GM12878 (cell line): ENCODE results near the gene HDAC8. TPM values are rescaled to one million over a fixed set of nuclear protein-coding genes. Genes with fewer than 3 reads are reported as not detected.

Experiments
- ATAC-seq: fragments of 200-7000 bp; cut with Tn5 transposase; 3 replicates; pipeline ENCODE4 v1.9.1; 2020; ENCODE audit warnings: mild to moderate bottlenecking, moderate library complexity
- BruUV-seq: library from RNA; stranded (reverse); fragments of 400-500 nt; replicated peaks from 2 replicates; lab custom pipeline; 2021; lab: Mats Ljungman, UMichigan
- CTCF ChIA-PET: fragments of 300-600 bp; sonication (Branson Sonifier 250); formaldehyde crosslinking; extraction: SDS; loops from one replicate; lab custom pipeline; 2021; ENCODE audit warnings: inconsistent platforms; lab: Yijun Ruan, JAX
- POLR2A ChIA-PET: fragments of 350-600 bp; formaldehyde crosslinking; extraction: SDS; loops from one replicate; lab custom pipeline; 2021; ENCODE audit warnings: inconsistent platforms; lab: Charles Lee
- RAD21 ChIA-PET: fragments of 300-600 bp; sonication (Branson Sonifier 250); formaldehyde crosslinking; loops from one replicate; lab custom pipeline; 2023; ENCODE audit warnings: antibody characterized with exemption; ENCODE audit not compliant: unreplicated experiment; lab: Charles Lee
- SMC1A ChIA-PET: fragments of 300-600 bp; sonication (Branson Sonifier 250); formaldehyde crosslinking; loops from one replicate; lab custom pipeline; 2023; ENCODE audit not compliant: unreplicated experiment, uncharacterized antibody; lab: Charles Lee
- DNase-seq: peaks from one replicate; pipeline ENCODE4 v3.0.0-alpha.2; 2011; ENCODE audit warnings: low read depth, low spot score
- FAIRE-seq: peaks from 3 replicates; lab custom pipeline; 2011; peaks lifted over from hg19 to GRCh38; lab: Jason Lieb, UNC
- H2AFZ ChIP-seq: 2 replicates; pipeline ENCODE4 v1.6.0; 2011; ENCODE audit warnings: low read depth, low read length, control low read depth; ENCODE audit not compliant: control insufficient read depth
- H3K27ac ChIP-seq: 2 replicates; pipeline ENCODE4 v1.5.1; 2011; ENCODE audit warnings: control low read depth; ENCODE audit not compliant: control insufficient read depth, insufficient read depth
- H3K27me3 ChIP-seq, 2 experiments: replicated peaks in 1 of 2; 2 replicates each; pipeline versions ENCODE4 v1.6.0 to v1.6.1; 2011; ENCODE audit warnings: low read length in 1 of 2; ENCODE audit not compliant: control insufficient read depth in 2 of 2, insufficient read depth in 2 of 2
- H3K36me3 ChIP-seq, 2 experiments: 2 replicates each; pipeline ENCODE4 v1.5.1; 2011; ENCODE audit warnings: low read length in 1 of 2; ENCODE audit not compliant: control insufficient read depth in 2 of 2, insufficient read depth in 2 of 2
- H3K4me1 ChIP-seq: 2 replicates; pipeline ENCODE4 v1.6.1; 2011; ENCODE audit warnings: mild to moderate bottlenecking, low read length, moderate library complexity, mixed read lengths; ENCODE audit not compliant: control insufficient read depth, insufficient read depth
- H3K4me2 ChIP-seq: 2 replicates; pipeline ENCODE4 v1.6.0; 2011; ENCODE audit warnings: control low read depth; ENCODE audit not compliant: control insufficient read depth, insufficient read depth
- H3K4me3 ChIP-seq: fragments of 200-600 bp; sonication (generic); 2 replicates; pipeline ENCODE4 v1.5.1; 2016
- H3K79me2 ChIP-seq: 2 replicates; pipeline ENCODE4 v1.6.0; 2011; ENCODE audit warnings: low read length; ENCODE audit not compliant: control insufficient read depth, insufficient read depth
- H3K9ac ChIP-seq: 2 replicates; pipeline ENCODE4 v1.8.0; 2011; ENCODE audit warnings: low read length, control low read depth, mixed read lengths; ENCODE audit not compliant: control insufficient read depth, insufficient read depth
- H3K9me3 ChIP-seq: replicated peaks from 3 replicates; pipeline ENCODE4 v1.5.1; 2011; ENCODE audit warnings: mild to moderate bottlenecking, low read length; ENCODE audit not compliant: control insufficient read depth, insufficient read depth
- H4K20me1 ChIP-seq: 2 replicates; pipeline ENCODE4 v1.6.0; 2011; ENCODE audit not compliant: control insufficient read depth, insufficient read depth
- BACH1 ChIP-seq: fragments of 450-650 bp; IDR thresholded peaks from 2 replicates; pipeline ENCODE4 v1.6.1; 2017; ENCODE audit warnings: mild to moderate bottlenecking, borderline replicate concordance
- BCL11A ChIP-seq: IDR thresholded peaks from 2 replicates; pipeline ENCODE4 v1.6.1; 2011; ENCODE audit warnings: low read depth, low read length
- CBFB ChIP-seq: IDR thresholded peaks from 2 replicates; pipeline ENCODE4 v1.6.1; 2016; ENCODE audit warnings: antibody characterized with exemption, low read depth
- CHD4 ChIP-seq: fragments of 200-600 bp; sonication (generic); IDR thresholded peaks from 2 replicates; pipeline ENCODE4 v1.6.1; 2016; ENCODE audit warnings: mild to moderate bottlenecking
- E4F1 ChIP-seq: fragments of 450-650 bp; IDR thresholded peaks from 2 replicates; pipeline ENCODE4 v1.6.1; 2018; ENCODE audit warnings: borderline replicate concordance, mild to moderate bottlenecking; ENCODE audit not compliant: partially characterized antibody
- HDGF ChIP-seq: fragments of 450-650 bp; IDR thresholded peaks from 2 replicates; pipeline ENCODE4 v1.6.1; 2016; ENCODE audit warnings: antibody characterized with exemption
- MLLT1 ChIP-seq: fragments of 450-650 bp; IDR thresholded peaks from 2 replicates; pipeline ENCODE4 v1.6.1; 2016; ENCODE audit warnings: mild to moderate bottlenecking
- PKNOX1 ChIP-seq: fragments of 450-650 bp; IDR thresholded peaks from 2 replicates; pipeline ENCODE4 v1.6.1; 2016; ENCODE audit warnings: mild to moderate bottlenecking
- PML ChIP-seq: IDR thresholded peaks from 2 replicates; pipeline ENCODE4 v1.6.1; 2012; ENCODE audit warnings: low read length, inconsistent platforms
- RAD51 ChIP-seq: fragments of 450-650 bp; IDR thresholded peaks from 2 replicates; pipeline ENCODE4 v1.6.1; 2016; ENCODE audit warnings: moderate library complexity, mild to moderate bottlenecking, inconsistent platforms
- SRF ChIP-seq, 2 experiments: IDR thresholded peaks; 2 replicates each; pipeline ENCODE4 v1.6.1; 2011; ENCODE audit warnings: low read depth in 2 of 2, low read length in 2 of 2, mild to moderate bottlenecking in 1 of 2, moderate library complexity in 1 of 2
- STAT1 ChIP-seq: fragments of 450-650 bp; conservative IDR thresholded peaks from 2 replicates; pipeline ENCODE4 v1.6.1; 2014; ENCODE audit warnings: antibody characterized with exemption, mild to moderate bottlenecking
- TARDBP ChIP-seq: IDR thresholded peaks from 2 replicates; pipeline ENCODE4 v1.6.1; 2016; ENCODE audit warnings: borderline replicate concordance
- YY1 ChIP-seq: IDR thresholded peaks from 2 replicates; pipeline ENCODE4 v1.6.1; 2011; ENCODE audit warnings: low read depth, mild to moderate bottlenecking, low read length
- ZBTB40 ChIP-seq: fragments of 450-650 bp; IDR thresholded peaks from 2 replicates; pipeline ENCODE4 v1.6.1; 2016; ENCODE audit warnings: mild to moderate bottlenecking, moderate library complexity, borderline replicate concordance
- WGBS: methylation state at CpG from one replicate; pipeline ENCODE4 v1.1.6; 2016; ENCODE audit warnings: low lambda C conversion rate; ENCODE audit not compliant: insufficient replicate concordance, insufficient coverage; ENCODE audit errors: missing lambda C conversion rate; 5-methylcytosine and 5-hydroxymethylcytosine counted together
- in situ Hi-C: fragments of 300-500 bp; cut with MboI; formaldehyde crosslinking; loops from 9 replicates; pipeline ENCODE4 v1.14.3; 2018; ENCODE audit warnings: mixed read lengths
- intact Hi-C: fragments of 100-400 bp; cut with micrococcal nuclease; formaldehyde crosslinking; loops from one replicate; pipeline ENCODE4 v1.14.2; 2022; ENCODE audit not compliant: unreplicated experiment
- polyA plus RNA-seq, 11 experiments: library from polyadenylated mRNA; depleted of rRNA in 4 of 11; unstranded in 6 of 11; stranded (reverse) in 5 of 11; fragments of >200 nt; fragmentation: Nextera tagmentation in 4 of 11; fragmentation: Illumina TruSeq in 1 of 11; extraction: Ambion mirVana in 4 of 11; extraction: Trizol in 1 of 11; gene quantifications; 1 replicate in 1 of 11; 2 replicates in 10 of 11; pipeline versions ENCODE4 v1.2.1 to v1.2.3, GENCODE V29; 2011 to 2016; ENCODE audit warnings: inconsistent platforms in 2 of 11, missing spikeins in 2 of 11, low read depth in 1 of 11
- total RNA-seq, 4 experiments: library from RNA; depleted of rRNA in 3 of 4; stranded (reverse); fragments of >200 nt in 3 of 4; fragmentation: Illumina TruSeq in 1 of 4; extraction: Trizol in 1 of 4; gene quantifications; 2 replicates each; pipeline versions ENCODE4 v1.2.1 to v1.2.3, GENCODE V29; 2013 to 2021

The HDAC8 gene
- total and polyA plus RNA-seq, 10 of the 15 experiments (the other 5 are each of a cell fraction or from before 2014, with no cell fraction given): 18.1 to 34.7 (median 29.1) TPM

GRCh38 chrX:72358313-72358712 lies 214.3 kb downstream of the HDAC8 start:
- in situ Hi-C loops (no loop called here), intact Hi-C loops (no loop called here)
- ChIA-PET RAD21 (no interaction called here), CTCF (no interaction called here), SMC1A (interaction anchor here (1.1 kb wide), 1 partner anchor 15 kb away, joined by 3 read pairs; no protein-coding TSS in a partner anchor), POLR2A (no interaction called here)
- Histone ChIP-seq H3K9me3 (no peaks in the 10 kb centered on the region), H3K27me3 (no peaks in the 10 kb centered on the region), H3K27ac (no peak overlapping the region), H3K9ac (no peak overlapping the region), H2AFZ (no peak overlapping the region), H4K20me1 (no peaks in the 10 kb centered on the region; the same call in 1 of the 2 replicates), H3K79me2 (no peaks in the 10 kb centered on the region), H3K4me3 (no peak overlapping the region), H3K4me2 (no peak overlapping the region), H3K36me3 (no peaks in the 10 kb centered on the region), H3K4me1 (no peaks in the 10 kb centered on the region)
- no peak for ATAC-seq
- WGBS: 48% methylated on average over 4 of the region's 4 CpGs
- DNase-seq: no peak
- no peak for FAIRE-seq
- no TSS peak for BruUV-seq
- TF ChIP-seq ZBTB40: no peak
- no peak for TF ChIP-seq YY1
- TF ChIP-seq TARDBP: no peak
- no peak for TF ChIP-seq BACH1
- TF ChIP-seq BCL11A: no peak
- TF ChIP-seq SRF (IDR thresholded peaks at IDR 0.05; ENCODE audit: low read depth in 2 of 2, low read length in 2 of 2): no peak
- no peak for TF ChIP-seq CHD4
- TF ChIP-seq MLLT1: no peak
- TF ChIP-seq HDGF: no peak
- TF ChIP-seq PKNOX1: no peak
- TF ChIP-seq E4F1: no peak
- TF ChIP-seq CBFB: no peak
- no peak for TF ChIP-seq STAT1
- TF ChIP-seq PML: no peak
- no peak for TF ChIP-seq RAD51
